HFFc6 (cell line): Measurements from ENCODE around the gene AP3D1. TPM values are rescaled to one million over a fixed set of nuclear protein-coding genes. Genes with fewer than 3 reads are reported as not detected.
A peak's percentile ranks its signal among the peaks of the same experiment; 100 is the strongest.

Experiments used
- DNase-seq: peaks from one replicate; pipeline ENCODE4 v3.0.0-alpha.2; 2018
- H3K27ac Mint-ChIP-seq: 2 replicates; pipeline ENCODE4 v1.8.0; 2020; ENCODE audit warnings: mild to moderate bottlenecking, mixed read lengths
- H3K27me3 Mint-ChIP-seq: 2 replicates; pipeline ENCODE4 v1.8.0; 2021; ENCODE audit warnings: mild to moderate bottlenecking, moderate library complexity, mixed read lengths; ENCODE audit not compliant: insufficient read depth
- H3K36me3 Mint-ChIP-seq: 2 replicates; pipeline ENCODE4 v1.8.0; 2021; ENCODE audit warnings: low read depth, mixed read lengths
- H3K4me1 Mint-ChIP-seq: 2 replicates; pipeline ENCODE4 v1.8.0; 2020; ENCODE audit warnings: low read depth, mixed read lengths
- H3K4me3 Mint-ChIP-seq: 2 replicates; pipeline ENCODE4 v1.8.0; 2020; ENCODE audit warnings: mild to moderate bottlenecking, moderate library complexity, mixed read lengths
- H3K9me3 Mint-ChIP-seq: 2 replicates; pipeline ENCODE4 v1.8.0; 2020; ENCODE audit warnings: mild to moderate bottlenecking, mixed read lengths
- CTCF ChIP-seq: fragments of 200-600 bp; sonication (generic); IDR thresholded peaks from 2 replicates; pipeline ENCODE4 v1.5.0; 2021; ENCODE audit warnings: antibody characterized with exemption, mild to moderate bottlenecking
- total RNA-seq, 6 experiments: library from RNA; stranded (reverse); fragmentation: NEBNext Ultra II Directional; extraction: Animal tissue kit (Norgen Biotek cat#: 25700); gene quantifications; 2 replicates in 1 of 6; 3 replicates in 5 of 6; pipeline ENCODE4 v1.2.3, GENCODE V29; 2021

The AP3D1 gene
- total RNA-seq, 6 experiments from 2014 or later, result 139 to 169 (median 151) TPM

- Mint-ChIP-seq H3K27ac (no peak overlapping the region; the same call in 1 of the 2 replicates), H3K9me3 (no peaks in the 10 kb centered on the region), H3K36me3 (peaks cover 20% of the 10 kb centered on the region), H3K4me3 (peak overlapping the region; percentile 13; the same call in 1 of the 2 replicates), H3K4me1 (peaks cover 32% of the 10 kb centered on the region), H3K27me3 (peaks cover 2% of the 10 kb centered on the region; the same call in 1 of the 2 replicates)
- no peak for DNase-seq
- TF ChIP-seq CTCF, result no peak
Observed at GRCh38 chr19:2148482-2149135, 2.8 kb downstream of the AP3D1 start.

GRCh38 chr19:2145831-2146241 is 5.5 kb downstream of the AP3D1 start:
- peaks cover 20% of the 10 kb centered on the region for H3K36me3 Mint-ChIP-seq
- TF ChIP-seq CTCF, result no peak
- H3K9me3 Mint-ChIP-seq, result no peaks in the 10 kb centered on the region
- peaks cover 25% of the 10 kb centered on the region for H3K4me1 Mint-ChIP-seq
- H3K27me3 Mint-ChIP-seq, result no peaks in the 10 kb centered on the region
- no peak overlapping the region for H3K4me3 Mint-ChIP-seq
- DNase-seq, result no peak
- 0 out of 2 replicates have a peak overlapping the region, but pooled peaks have one; percentile 25 for H3K27ac Mint-ChIP-seq

GRCh38 chr19:2144190-2144589 is 7.2 kb downstream of the AP3D1 start:
- Mint-ChIP-seq H3K4me3 (no peak overlapping the region), H3K36me3 (peaks cover 8% of the 10 kb centered on the region; the same call in 1 of the 2 replicates), H3K4me1 (peaks cover 14% of the 10 kb centered on the region), H3K27ac (no peak overlapping the region), H3K27me3 (no peaks in the 10 kb centered on the region; the same call in 1 of the 2 replicates), H3K9me3 (no peaks in the 10 kb centered on the region)
- no peak for TF ChIP-seq CTCF
- DNase-seq, result no peak

- Mint-ChIP-seq H3K27me3 (no peaks in the 10 kb centered on the region; the same call in 1 of the 2 replicates), H3K27ac (no peak overlapping the region), H3K36me3 (peaks cover 17% of the 10 kb centered on the region), H3K4me3 (no peak overlapping the region), H3K9me3 (no peaks in the 10 kb centered on the region), H3K4me1 (peaks cover 6% of the 10 kb centered on the region)
- TF ChIP-seq CTCF, result no peak
- DNase-seq, result no peak
Observed at GRCh38 chr19:2142173-2142829, 9.1 kb downstream of the AP3D1 start.

GRCh38 chr19:2140138-2140569 is 11.2 kb downstream of the AP3D1 start:
- Mint-ChIP-seq H3K36me3 (peaks cover 9% of the 10 kb centered on the region), H3K4me3 (no peak overlapping the region), H3K9me3 (no peaks in the 10 kb centered on the region), H3K4me1 (no peaks in the 10 kb centered on the region), H3K27me3 (peaks cover 2% of the 10 kb centered on the region; the same call in 1 of the 2 replicates), H3K27ac (no peak overlapping the region)
- TF ChIP-seq CTCF, result no peak
- no peak for DNase-seq
